HG03097 (cell line): ENCODE data around the gene SCD5.

Source experiments
- ATAC-seq: cut with Tn5 transposase; IDR thresholded peaks from one replicate; pipeline ENCODE4 v1.9.1; 2021; ENCODE audit not compliant: unreplicated experiment, low FRiP score

SCD5 gene

GRCh38 chr4:82797405-82798111 lies 1.0 kb downstream of the SCD5 start:
- ATAC-seq: no peak

GRCh38 chr4:82797040-82797404 lies 1.6 kb downstream of the SCD5 start:
- ATAC-seq: no peak

DNA sequence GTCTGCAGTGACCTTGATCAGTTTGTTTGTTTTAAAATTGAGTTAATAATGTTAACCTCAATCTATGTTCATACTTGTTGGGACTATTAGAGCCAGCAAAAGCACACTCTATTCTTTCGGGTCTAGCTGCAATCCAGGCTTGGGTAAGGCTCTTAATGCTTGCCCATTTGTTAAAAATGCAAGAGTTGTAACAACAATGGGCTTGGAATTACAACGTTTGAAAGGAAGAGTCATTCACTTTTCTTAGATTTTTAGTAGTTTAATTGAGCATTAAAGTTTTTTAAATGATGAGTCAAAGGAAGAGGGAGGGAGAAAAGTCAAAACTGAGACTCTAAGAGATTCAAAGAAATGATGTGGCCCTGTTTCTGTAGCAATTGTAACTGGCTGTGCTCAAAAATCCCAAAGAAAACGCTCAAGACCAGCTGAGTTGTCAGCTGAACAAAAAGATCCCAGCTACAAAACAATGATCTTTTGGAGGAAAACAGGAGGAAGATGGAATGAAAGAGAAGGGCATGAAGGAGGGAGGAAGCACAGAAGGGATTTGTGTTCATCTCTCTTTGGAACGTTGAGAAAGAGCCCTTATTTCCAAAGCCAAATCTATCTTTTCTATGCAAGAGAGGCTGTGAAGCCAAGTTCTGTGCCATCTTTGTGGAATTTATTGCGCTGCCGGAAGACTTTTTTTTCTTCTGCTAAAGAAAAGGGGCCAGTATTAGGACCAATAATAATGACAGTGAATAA lies 5.5 kb downstream of the SCD5 start:
- no peak for ATAC-seq

DNA sequence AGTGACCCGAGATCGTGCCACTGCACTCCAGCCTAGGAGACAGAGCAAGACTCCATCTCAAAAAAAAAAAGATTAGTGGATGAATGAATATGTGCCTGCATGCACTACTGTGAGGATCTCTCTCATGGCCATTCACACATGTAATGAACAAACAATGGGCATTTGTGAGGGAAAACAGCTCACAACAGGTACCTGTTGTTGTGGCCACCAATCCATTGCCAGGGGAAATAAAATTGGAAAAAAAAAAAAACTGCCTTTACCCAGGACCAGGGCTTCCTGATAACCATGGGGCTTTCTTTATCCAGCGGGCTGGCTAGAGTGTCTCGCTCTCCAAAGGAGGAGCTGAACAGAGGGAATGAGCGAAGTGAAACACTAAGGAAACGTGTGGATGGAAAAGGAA lies 7.4 kb downstream of the SCD5 start:
- ATAC-seq: no peak

- ATAC-seq: no peak
These were observed 8.4 kb downstream of the SCD5 start for GRCh38 chr4:82790060-82790660.

- ATAC-seq: no peak
These were observed 9.4 kb downstream of the SCD5 start for GRCh38 chr4:82789025-82789776.

DNA sequence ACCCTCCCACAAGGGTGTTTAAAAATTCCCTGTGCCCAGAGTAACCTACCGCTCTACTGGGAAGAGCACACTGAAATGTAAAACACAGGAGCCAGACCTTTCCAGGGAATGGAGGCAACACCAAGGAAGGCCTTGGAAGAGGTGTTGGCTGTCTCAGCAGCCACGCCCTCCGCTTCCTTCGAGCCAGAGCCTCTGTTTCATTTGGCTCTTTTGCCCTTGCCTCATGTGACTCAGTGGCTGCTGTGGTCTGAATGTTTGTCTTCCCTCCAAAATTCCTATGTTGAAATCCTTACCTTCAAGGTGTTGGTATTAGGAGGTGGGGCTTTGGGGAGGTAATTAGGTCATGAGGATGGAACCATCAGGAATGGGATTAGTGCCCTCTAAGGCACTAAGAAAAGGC lies 11.3 kb downstream of the SCD5 start:
- ATAC-seq: no peak

DNA sequence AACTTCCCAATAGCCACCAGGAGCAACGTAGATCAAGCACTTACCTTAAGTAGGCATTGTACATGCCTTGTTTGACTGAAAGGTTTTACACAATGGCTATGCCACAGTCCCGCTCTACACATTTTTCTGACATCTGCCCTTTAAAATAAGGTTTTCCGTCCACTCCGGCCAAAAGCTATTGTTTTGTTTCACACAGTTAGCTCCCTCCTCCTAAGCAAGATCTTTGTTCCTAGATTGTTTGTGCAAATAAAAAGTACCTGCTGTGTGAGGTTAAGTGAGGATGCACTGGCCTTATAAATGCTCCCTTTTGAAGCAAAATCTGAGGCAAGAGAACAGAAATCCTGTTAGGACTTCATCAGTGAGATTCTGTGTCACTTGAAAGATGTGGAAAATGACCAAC lies 11.8 kb downstream of the SCD5 start:
- no peak for ATAC-seq

DNA sequence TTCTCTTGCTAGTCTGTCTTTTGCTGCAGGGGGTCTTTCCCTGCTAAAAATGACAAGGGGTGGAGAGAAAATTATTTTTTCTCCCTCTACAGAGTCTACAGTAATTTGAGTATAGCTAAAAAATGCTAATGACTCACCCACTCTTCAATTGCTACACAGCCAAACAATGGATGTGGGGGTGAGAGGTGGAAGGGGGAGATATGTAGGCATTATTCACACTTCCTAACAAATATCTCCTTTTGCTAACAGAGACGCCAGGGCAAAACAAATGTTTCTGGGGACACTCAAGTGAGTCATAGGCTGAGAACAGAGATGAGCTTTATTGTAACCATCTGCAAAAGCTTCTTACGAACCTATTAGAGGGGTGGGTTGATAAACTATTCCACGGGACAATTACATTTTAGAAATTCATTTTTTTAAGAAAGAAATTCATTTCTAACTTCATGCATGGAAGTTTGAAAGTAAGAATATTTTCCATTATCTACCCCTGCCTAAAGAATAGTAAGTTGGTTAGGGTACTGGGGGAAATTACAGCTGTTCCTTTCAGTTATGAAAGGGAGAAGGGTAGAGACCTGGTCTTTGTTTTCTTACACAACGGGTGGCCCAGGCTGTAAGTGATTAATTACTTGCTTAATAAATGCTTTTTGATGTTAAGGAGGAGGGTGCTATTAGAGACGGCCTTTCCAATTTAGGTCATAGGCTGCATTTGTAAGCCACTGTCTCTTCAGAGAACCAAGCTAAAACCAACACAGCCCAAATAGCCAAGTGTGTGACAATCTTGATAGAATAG lies 12.8 kb downstream of the SCD5 start:
- no peak for ATAC-seq

DNA sequence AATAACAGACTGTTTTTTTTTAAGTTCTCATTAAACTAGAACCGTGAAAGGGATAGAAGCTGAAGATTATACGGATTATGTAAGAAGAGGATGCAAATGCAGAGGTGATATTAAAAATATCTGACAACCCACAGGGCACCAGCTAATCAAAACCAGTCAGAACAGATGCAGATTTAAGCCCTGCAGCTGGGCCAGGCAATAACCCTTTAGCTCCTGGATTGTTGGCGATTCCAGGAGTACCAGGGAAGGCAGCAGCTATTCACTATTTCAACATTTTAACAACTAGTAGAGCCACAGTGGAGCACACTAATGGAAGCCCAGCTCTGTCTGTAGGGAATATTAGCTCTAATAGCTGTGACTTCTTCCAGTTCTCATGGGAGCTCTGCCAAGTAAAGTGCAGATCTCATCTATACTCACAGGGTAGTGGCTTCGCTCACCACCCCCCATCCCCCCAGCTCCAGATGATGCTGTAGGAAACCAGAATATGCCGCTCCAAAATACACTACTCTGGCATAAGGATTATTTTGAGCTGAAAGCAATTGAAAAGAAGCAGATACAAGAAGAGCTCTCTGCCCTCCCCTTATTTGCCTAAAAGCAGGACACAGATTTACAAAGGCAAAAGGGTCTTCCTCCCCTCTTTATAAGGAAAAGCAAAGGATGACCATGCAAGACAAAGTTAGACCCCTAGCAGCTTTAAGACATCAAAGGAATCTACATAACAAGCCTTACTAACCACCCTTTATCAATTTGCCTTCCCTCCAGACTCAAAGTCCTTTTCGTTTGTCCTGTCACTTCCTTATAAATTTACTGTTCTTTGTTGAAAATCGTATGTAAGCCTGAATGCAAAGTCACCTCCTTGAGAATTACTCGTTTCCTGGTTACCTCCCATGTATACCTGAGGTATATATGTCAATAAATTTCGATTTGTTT lies 13.7 kb downstream of the SCD5 start:
- ATAC-seq: no peak

DNA sequence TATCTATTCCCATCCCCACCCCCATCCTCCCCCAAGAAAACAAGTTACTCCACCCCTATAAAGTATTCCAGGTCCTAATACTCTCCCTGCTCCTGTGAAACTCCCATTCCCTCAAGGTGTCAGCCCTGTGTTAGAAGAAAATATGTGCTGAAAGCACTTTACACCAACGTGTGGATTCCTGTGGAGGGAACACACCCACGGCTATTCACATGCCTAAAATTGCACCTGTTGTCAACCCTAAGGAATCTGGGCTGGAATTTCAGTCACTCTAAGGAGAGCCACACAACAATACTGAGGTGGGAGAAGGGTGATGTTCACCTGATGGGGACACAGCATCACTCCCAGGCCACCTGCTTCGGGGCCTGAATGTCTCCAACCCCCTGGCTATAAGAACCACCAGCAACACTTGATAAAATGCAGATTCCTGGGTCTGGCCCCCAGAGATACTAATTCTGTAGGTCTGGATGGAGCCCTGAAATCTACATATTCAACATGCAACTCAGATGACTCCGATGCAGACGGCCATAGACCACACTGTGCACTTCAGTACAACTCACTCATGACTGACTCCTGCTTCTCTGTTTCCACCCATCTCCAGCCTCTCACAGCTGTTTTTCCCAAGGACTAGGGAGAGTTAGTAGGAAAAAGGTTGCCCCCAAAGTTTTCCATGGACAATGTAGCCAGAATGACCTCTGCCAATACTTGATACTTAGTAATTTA lies 15.8 kb downstream of the SCD5 start:
- ATAC-seq: no peak

DNA sequence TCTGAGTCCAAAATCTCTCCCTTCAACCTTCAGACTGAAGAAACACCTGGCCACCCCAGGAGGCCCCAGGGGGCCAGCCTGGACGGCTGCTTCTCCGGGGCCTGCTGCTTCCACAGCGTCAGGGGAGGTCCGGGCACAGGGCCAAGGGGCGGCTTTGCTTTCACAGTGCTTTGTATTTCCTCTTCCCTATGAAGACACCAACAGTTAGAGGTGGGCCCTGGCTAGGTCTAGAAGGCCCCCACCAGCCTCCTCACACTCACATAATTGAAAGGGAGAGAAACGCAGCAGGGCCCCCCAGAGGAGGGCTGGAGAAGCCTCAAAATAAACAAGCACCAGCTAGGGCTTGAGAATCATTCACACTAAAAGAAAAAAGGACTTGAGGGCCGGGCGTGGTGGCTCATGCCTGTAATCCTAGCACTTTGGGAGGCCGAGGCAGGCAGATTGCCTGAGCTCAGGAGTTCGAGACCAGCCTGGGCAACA lies 17.8 kb downstream of the SCD5 start:
- ATAC-seq: no peak

DNA sequence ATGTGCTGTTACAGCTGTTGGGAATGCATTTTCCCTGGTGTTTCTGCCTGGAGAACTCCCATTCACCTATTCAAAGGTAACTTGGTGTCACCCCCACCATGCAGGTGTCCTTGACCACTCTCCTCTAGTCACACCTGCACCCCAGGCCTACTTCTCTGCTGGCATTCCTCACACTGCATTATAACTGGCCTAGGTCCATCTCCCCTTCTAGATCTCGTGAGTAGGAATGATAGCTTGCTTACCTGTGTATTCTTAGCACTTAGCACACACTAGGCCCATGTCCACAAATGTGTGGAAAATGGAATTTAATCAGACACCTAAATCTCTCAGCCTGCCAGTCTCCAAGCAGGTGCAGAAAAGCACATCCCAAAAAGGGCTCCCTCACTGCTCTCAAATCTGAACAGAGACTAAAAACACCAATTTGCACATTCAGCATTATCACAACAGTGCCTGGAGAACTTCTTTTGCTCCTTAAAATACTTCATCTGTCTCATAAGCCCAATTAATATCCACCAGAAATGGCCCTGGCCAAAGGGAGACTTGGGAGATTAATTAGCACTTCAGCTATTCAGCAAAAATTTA lies 18.3 kb downstream of the SCD5 start:
- ATAC-seq: no peak

GRCh38 chr4:82779032-82779431 lies 19.6 kb downstream of the SCD5 start:
- ATAC-seq: no peak

- no peak for ATAC-seq
These were observed 20.6 kb downstream of the SCD5 start for GRCh38 chr4:82777857-82778525.

- ATAC-seq: no peak
These were observed 21.6 kb downstream of the SCD5 start for GRCh38 chr4:82776925-82777542.

DNA sequence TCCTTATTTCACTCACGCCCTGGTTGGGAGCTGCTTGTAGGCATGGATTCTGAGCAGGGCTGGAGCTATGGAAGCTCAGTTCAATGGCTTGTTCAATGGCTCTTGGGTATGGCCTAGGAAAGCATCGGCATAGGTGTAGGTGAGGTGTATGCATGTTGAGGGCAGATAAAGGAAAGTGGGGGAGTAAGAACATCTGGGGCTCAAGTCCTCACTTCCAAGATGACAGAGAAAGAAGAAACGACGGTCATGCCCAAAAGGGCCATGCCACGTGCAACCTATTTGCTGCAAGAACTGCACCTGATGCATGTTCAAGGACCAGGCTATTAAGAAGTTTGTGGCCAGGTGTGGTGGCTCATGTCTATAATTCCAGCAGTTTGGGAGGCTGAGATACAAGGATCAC lies 23.4 kb downstream of the SCD5 start:
- ATAC-seq: no peak
